ENCODE data around the gene TMPRSS9.

The TMPRSS9 gene

GRCh38 chr19:2359992-2360685 lies at the start of gene TMPRSS9:
TSS of gene TMPRSS9 (plus strand) at chr19:2360265. CDS start at chr19:2389786, 29,521 bp downstream.
- DNase-seq (ENCODE audit: low spot score), result no peak

DNA sequence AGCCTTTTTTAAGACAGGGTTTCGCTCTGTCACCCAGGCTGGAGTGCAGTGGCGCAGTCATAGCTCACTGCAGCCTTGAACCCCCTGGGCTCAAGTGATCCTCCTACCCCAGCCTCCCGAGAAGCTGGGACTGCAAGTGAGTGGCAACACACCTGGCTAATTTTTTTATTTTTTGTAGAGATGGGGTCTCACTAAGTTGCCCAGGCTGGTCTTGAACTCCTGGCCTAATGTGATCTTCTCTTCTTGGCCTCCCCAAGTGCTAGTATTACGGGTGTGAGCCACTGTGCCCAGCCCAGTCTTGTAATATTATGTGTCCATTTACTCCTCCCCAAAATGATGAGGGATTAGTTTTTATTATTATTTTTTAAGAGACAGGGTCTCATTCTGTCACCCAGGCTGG lies 49.0 kb upstream of the TMPRSS9 start:
- DNase-seq (ENCODE audit: low spot score), result no peak

GRCh38 chr19:2312820-2313501 lies 47.1 kb upstream of the TMPRSS9 start:
- no peak for DNase-seq (ENCODE audit: low spot score)

- no peak for DNase-seq (ENCODE audit: low spot score)
These were observed 44.8 kb upstream of the TMPRSS9 start for GRCh38 chr19:2315121-2315817.

DNA sequence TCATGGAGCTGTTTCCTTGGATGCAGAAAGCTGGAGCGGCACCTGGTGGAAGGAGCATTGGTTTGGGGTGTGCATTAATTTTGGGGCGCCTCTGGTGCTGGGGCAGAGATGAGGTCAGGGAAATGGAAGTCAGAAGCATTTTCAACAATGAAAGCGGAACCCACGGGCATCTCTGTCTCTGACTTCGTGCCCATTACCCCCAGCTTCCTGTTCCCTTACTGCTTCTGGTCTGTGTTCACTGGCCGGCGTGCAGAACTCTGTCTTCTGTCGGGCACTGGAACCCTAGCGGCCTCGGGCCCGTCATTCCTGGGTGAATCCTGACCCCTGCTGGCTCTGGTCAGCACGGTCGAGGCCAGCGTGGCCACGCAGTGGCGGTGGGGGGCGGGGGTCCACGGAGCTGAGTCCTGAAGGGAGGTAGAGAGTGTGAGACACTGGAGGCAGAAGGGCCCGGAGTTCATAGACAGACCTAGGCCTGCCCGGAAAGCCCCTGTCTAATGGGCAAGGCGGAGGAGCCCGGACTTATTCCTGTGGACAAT lies 44.2 kb upstream of the TMPRSS9 start:
- DNase-seq (ENCODE audit: low spot score), result peak; percentile 91

- no peak for DNase-seq (ENCODE audit: low spot score)
These were observed 42.8 kb upstream of the TMPRSS9 start for GRCh38 chr19:2317300-2317699.

- no peak for DNase-seq (ENCODE audit: low spot score)
These were observed 42.3 kb upstream of the TMPRSS9 start for GRCh38 chr19:2317756-2318155.

DNA sequence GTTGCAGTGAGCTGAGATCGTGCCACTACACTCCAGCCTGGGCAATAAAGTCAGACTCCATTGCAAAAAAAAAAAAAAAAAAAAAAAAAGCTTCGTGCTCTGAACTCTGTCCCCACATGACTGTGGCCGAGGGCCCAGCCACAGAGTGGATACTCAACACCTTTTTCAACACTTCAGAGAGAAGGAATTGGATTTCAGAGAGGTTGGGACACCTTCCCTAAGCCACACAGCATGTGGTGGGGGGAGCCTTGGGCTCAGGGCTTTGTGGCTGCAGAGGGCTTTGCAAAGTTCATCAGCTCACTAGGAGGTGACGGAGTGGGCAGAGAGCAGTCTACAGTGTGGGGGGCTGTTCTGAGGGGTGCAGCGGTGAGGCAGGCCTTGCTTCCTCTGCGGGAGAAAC lies 41.1 kb upstream of the TMPRSS9 start:
- DNase-seq (ENCODE audit: low spot score), result no peak

DNA sequence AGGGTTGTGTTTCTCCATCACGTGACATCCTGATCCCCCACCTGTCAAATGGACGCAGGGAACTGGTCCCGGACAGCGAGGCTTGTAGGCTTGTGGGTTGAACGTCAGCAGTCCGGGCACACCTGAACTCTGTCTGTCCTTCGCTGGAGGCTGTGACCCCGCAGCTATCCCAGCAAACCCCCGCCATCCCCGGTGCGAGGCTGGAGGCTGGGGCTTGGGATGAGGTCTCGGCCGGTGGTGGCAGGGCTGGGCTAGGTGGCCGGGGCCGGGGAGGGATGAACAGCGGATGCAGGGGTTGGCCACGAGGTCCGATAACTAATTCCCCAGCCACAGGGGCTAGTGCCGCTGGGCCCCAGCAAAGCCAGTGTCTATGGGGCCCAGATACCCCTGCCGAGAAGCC lies 40.5 kb upstream of the TMPRSS9 start:
- DNase-seq (ENCODE audit: low spot score), result no peak

- no peak for DNase-seq (ENCODE audit: low spot score)
These were observed 40.0 kb upstream of the TMPRSS9 start for GRCh38 chr19:2320049-2320448.

DNA sequence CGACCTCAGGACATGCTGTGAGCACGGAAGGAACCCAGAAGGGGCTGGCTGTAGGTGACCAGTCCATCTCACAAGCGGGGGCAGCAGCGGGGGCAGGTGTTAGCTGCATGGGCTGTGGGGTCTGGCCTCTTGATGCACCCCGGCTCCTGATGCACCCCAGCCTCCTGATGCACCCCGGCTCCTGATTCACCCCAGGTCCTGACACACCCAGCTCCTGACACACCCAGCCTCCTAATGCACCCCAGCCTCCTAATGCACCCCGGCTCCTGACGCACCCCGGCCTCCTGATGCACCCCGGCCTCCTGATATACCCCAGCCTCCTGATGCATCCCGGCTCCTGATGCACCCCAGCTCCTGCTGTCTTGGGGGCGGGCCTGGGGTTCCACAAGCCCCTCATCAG lies 39.1 kb upstream of the TMPRSS9 start:
- no peak for DNase-seq (ENCODE audit: low spot score)

GRCh38 chr19:2321565-2322283 lies 38.3 kb upstream of the TMPRSS9 start:
- DNase-seq (ENCODE audit: low spot score), result no peak

- no peak for DNase-seq (ENCODE audit: low spot score)
These were observed 36.4 kb upstream of the TMPRSS9 start for GRCh38 chr19:2323707-2324106.

DNA sequence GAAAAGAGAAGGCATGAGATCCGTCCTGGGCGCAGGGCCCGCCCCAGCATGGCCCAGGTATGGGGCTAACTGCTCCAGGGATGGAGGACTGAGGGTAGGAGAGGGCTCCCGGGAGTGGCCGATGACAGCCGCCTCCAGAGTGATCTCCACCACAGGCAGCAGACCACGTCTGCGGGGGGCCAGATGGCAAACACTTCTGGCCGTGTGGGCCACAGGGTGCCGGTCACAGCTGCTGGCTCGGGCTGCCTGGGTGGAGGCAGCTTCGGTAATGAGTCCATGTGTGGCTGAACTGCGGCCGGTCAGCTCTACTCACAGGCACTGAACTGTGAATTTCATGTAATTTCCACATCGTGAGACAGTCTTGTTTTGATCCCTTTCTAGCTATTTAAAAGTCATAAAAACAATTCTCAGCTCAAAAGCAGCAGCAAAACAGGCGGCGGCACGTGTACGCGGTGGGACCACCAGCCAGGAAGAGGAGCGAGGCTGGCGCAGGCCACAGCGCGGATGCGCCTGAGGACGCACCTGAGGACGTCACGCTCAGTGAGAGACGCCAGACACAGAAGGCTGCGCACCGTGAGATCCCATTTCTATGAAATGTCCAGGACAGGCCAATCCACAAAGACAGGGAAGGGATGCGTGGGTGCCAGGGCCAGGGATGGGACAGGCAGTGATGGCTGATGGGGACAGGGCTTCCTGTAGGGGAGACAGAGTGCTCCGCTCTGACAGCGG lies 35.7 kb upstream of the TMPRSS9 start:
- DNase-seq (ENCODE audit: low spot score), result no peak

DNA sequence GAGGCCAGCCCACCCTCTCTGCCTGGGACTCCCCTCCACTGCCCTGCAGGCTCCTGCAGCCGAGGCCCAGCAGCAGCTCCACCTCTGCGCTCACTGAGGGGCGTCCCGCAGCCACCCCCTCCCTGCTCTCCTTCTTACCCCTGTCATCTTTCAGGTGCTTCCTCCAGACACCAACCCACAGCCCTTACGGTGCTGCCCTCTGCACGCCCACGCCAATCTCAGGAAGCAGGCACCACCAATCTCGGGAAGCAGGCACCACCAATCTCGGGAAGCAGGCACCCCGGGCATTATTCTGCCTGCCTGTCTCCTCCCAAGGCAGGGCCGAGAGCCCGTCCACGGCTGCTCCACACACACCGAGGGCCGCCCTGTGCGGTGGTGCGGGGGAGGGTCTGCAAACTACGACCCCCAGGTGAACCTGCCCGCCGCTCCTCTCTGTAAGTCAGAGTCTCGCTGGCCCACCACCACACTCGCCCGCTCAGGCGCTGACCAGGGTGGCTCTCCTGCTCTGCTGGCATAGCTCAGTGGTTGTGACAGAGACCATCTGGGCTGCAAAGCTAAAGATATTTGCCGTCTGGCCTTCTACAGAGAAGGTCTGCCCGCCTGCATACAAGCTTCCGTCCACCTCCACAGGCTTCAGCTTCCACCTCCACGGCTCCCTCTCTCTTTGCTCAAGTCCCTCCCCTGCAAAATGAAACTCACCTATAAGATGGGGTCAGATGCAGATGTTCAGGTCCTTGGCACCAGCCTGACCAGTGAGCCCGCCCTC lies 34.6 kb upstream of the TMPRSS9 start:
- DNase-seq (ENCODE audit: low spot score), result no peak

DNA sequence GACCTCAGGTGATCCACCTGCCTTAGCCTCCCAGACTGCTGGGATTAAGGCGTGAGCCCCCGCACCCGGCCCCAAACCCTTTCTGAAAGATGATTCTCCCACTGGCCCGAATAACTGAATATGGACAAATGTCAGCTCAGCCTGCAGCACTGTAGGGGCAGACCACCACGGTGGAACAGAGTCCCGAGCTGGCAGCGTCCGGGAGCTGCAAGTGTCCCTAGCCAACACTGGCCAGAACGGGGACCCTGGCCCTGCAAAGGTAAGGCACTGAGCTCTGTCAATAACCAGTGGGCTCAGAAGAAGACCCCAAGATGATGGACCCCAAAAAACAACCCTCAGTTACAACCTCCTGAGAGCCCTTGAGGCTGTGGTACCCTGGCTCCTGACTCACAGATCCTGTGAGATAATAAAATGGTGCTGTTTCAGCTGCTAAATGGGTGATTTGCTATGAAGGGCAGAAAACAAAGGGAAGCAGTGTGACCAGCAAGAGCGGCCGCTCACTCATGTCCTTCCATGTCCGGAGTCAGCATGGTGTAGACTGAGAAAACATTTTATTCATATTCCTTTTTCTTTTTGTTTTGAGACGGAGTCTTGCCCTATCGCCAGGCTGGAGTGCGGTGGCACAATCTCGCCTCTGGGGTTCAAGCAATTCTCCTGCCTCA lies 33.2 kb upstream of the TMPRSS9 start:
- DNase-seq (ENCODE audit: low spot score), result no peak

GRCh38 chr19:2327773-2328400 lies 32.2 kb upstream of the TMPRSS9 start:
- no peak for DNase-seq (ENCODE audit: low spot score)

DNA sequence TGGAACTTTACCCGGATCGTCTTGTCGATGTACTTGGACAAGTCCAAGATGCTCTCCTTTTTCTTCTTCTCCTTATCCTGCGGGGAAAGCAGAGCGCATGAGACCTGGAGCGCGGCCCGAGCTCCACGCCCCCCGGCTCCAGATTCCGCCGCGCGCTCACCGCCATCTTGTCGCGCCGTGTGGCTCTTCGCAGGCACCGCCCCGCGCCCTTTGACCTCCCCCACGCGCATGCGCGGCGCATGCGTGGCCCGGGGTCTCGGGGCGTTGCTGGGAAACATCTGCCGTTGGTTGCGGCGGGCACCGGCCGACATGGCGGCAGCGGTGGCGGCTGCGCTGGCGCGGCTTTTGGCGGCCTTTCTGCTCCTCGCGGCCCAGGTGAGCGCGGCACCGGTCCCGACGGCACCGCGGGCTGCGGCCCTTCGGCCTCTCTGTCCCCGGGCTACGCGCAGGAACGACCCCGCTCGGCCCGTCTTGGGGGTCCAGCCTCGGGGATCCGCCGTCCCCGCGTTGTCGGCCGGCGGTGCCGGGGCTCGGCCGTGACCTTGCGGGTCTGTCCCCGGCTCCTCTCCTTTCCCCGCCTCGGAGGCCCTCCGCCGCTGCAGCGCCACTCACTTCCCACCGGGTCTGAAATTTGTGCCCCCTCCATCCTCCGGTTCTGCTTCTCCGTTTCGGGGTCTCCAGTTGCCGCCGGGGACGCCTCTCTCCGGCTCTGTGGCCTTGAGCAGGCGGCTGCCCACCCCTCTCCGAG lies 31.5 kb upstream of the TMPRSS9 start, which contains the start of the genes LSM7 and SPPL2B:
TSS of gene LSM7 (minus strand) at position 186 of the 748 bp plus-strand sequence. CDS start at position 166, 20 bp downstream.
TSS of gene SPPL2B (plus strand) at position 284 of the 748 bp plus-strand sequence. CDS start at position 310, 26 bp downstream.
- peak; percentile 99 for DNase-seq (ENCODE audit: low spot score)

GRCh38 chr19:2329149-2329478 lies 31.0 kb upstream of the TMPRSS9 start:
- DNase-seq (ENCODE audit: low spot score), result no peak
